ENCODE results near the gene TENT4A. TPM values are rescaled to one million over a fixed set of nuclear protein-coding genes. Genes with fewer than 3 reads are reported as not detected.

Gene TENT4A
- total RNA-seq, 1 experiment from 2014 or later: 29.2 TPM

DNA sequence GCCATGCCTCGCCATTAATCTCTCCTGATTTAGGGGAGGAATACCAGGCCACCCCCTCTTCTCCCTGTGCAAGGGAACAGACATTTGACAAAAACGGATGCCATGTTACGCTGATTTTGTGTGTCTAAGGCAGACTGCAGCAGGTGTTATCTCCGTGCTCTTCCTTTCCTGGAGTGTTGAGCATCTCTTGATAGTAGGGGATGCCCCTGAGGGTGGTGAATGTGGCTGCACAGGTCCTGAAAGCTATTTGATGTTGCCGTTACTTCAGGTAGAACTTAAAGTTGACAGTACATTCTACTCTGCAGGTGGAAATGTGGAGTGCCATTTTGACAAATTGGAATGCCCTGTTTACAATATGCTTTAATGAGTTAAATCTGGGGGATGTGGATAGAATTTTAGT lies 21.5 kb downstream of the TENT4A start:
- POLR2A ChIA-PET: no interaction called here
- no peak overlapping the region for H3K4me3 Mint-ChIP-seq
- peaks cover 20% of the 10 kb centered on the region for H3K36me3 Mint-ChIP-seq
- TF ChIP-seq MYBL2 (CRISPR knock-in tag; IDR thresholded peaks at IDR 0.05) (no peak), HMGA2 (CRISPR knock-in tag; IDR thresholded peaks at IDR 0.05) (no peak), ZNF671 (CRISPR knock-in tag; IDR thresholded peaks at IDR 0.05) (no peak), NR3C1 (CRISPR knock-in tag; conservative IDR thresholded peaks at IDR 0.05; ENCODE audit: low read depth) (no peak), ZNF396 (CRISPR knock-in tag; IDR thresholded peaks at IDR 0.05; ENCODE audit: borderline replicate concordance) (no peak), TP53 (CRISPR knock-in tag; IDR thresholded peaks at IDR 0.05) (no peak), ZNF281 (CRISPR knock-in tag; IDR thresholded peaks at IDR 0.05) (no peak), SP1 (CRISPR knock-in tag; conservative IDR thresholded peaks at IDR 0.05) (no peak), ZBTB21 (CRISPR knock-in tag; IDR thresholded peaks at IDR 0.05; ENCODE audit: borderline replicate concordance) (no peak)
- TF ChIP-seq, protein P1, sequence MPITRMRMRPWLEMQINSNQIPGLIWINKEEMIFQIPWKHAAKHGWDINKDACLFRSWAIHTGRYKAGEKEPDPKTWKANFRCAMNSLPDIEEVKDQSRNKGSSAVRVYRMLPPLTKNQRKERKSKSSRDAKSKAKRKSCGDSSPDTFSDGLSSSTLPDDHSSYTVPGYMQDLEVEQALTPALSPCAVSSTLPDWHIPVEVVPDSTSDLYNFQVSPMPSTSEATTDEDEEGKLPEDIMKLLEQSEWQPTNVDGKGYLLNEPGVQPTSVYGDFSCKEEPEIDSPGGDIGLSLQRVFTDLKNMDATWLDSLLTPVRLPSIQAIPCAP (CRISPR knock-in tag; IDR thresholded peaks at IDR 0.05): no peak
- no peak for DNase-seq (ENCODE audit: low spot score)
- no peaks in the 10 kb centered on the region for H3K27me3 Mint-ChIP-seq (ENCODE audit: low read depth)
- peaks cover 23% of the 10 kb centered on the region for H3K4me1 Mint-ChIP-seq
- CTCF ChIA-PET: no interaction called here
- peak overlapping the region; percentile 12; the same call in 1 of the 2 replicates for H3K27ac Mint-ChIP-seq
- H3K9me3 Mint-ChIP-seq: no peaks in the 10 kb centered on the region
- ATAC-seq: no peak

DNA sequence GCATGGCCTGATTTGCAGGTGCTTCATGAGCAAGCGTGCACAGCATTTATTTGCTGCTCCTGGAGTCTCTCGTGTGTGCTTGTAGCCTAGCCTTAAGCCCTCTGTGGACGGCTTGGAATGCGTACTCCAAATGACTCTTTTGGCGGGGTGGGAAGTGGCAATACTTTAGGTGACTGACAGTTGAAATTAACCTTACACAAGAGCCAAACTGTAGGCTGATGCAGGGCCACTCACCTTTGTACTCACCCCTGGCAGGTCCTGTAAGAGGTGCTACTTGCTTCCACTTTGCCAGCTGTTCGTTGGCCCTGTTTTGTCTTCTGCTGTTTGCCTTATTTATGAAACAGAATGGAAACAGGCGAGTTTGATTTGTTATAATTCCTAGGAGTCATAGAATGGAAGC lies 22.9 kb downstream of the TENT4A start:
- Mint-ChIP-seq H3K27ac (0 out of 2 replicates have a peak overlapping the region, but pooled peaks have one; percentile 60), H3K9me3 (no peaks in the 10 kb centered on the region), H3K36me3 (peaks cover 29% of the 10 kb centered on the region), H3K4me3 (no peak overlapping the region), H3K27me3 (ENCODE audit: low read depth) (no peaks in the 10 kb centered on the region), H3K4me1 (peaks cover 16% of the 10 kb centered on the region)
- ATAC-seq (no peak), DNase-seq (ENCODE audit: low spot score) (no peak)
- ChIA-PET POLR2A (no interaction called here), CTCF (interaction anchor here (0.6 kb wide), 1 partner anchor 85 kb away, joined by 4 read pairs; no protein-coding TSS in a partner anchor)
- TF ChIP-seq NFATC4 (CRISPR knock-in tag; IDR thresholded peaks at IDR 0.05): no peak
- no peak for TF ChIP-seq FOXK1 (CRISPR knock-in tag; IDR thresholded peaks at IDR 0.05)
- no peak for TF ChIP-seq PRRX2 (CRISPR knock-in tag; IDR thresholded peaks at IDR 0.05)
- no peak for TF ChIP-seq ESRRA (CRISPR knock-in tag; IDR thresholded peaks at IDR 0.05; ENCODE audit: borderline replicate concordance)
- no peak for TF ChIP-seq ZNF232 (CRISPR knock-in tag; IDR thresholded peaks at IDR 0.05)
- no peak for TF ChIP-seq ELF4 (CRISPR knock-in tag; IDR thresholded peaks at IDR 0.05; ENCODE audit: low read depth)
- no peak for TF ChIP-seq NR2C2 (CRISPR knock-in tag; IDR thresholded peaks at IDR 0.05)
- no peak for TF ChIP-seq ZBTB43 (CRISPR knock-in tag; IDR thresholded peaks at IDR 0.05)
- TF ChIP-seq TP53 (CRISPR knock-in tag; IDR thresholded peaks at IDR 0.05): no peak

DNA sequence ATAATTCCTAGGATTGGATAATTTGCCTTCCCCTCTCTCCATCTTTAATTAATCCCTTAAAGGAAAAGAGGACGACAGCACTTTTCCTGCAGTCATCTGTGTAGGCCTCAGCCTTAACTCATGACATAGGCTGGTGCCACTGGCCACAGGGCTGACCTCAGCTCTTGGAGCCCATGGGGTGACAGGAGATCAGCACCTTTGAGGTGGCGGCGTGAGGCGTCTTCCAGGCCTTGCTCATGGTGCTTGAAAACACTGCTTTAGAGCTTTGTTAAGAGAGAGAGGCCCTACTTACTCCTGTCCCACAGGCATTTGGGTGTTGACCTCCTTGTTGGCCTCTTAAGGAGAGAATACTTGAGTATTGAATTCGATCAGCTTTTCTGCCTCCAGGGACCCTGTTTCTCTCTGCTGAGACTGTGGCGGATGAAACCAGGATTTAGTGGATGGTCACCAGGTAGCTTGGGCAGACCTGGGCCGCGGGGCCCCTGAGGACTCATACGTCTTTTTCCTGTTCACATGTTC lies 23.4 kb downstream of the TENT4A start:
- POLR2A ChIA-PET: interaction anchor here (0.6 kb wide), 1 partner anchor 304 kb away, joined by 6 read pairs; no protein-coding TSS in a partner anchor
- CTCF ChIA-PET: no interaction called here
- Mint-ChIP-seq H3K36me3 (peaks cover 30% of the 10 kb centered on the region), H3K4me1 (peaks cover 12% of the 10 kb centered on the region), H3K27ac (peak overlapping the region; percentile 60; the same call in 1 of the 2 replicates), H3K27me3 (ENCODE audit: low read depth) (no peaks in the 10 kb centered on the region), H3K4me3 (no peak overlapping the region), H3K9me3 (no peaks in the 10 kb centered on the region)
- no peak for DNase-seq (ENCODE audit: low spot score)
- no peak for ATAC-seq
- TF ChIP-seq, protein P2, sequence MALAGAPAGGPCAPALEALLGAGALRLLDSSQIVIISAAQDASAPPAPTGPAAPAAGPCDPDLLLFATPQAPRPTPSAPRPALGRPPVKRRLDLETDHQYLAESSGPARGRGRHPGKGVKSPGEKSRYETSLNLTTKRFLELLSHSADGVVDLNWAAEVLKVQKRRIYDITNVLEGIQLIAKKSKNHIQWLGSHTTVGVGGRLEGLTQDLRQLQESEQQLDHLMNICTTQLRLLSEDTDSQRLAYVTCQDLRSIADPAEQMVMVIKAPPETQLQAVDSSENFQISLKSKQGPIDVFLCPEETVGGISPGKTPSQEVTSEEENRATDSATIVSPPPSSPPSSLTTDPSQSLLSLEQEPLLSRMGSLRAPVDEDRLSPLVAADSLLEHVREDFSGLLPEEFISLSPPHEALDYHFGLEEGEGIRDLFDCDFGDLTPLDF (CRISPR knock-in tag; IDR thresholded peaks at IDR 0.05): no peak
- TF ChIP-seq ZNF425 (CRISPR knock-in tag; conservative IDR thresholded peaks at IDR 0.05) (no peak), GTF2I (CRISPR knock-in tag; conservative IDR thresholded peaks at IDR 0.05) (no peak), MLX (CRISPR knock-in tag; IDR thresholded peaks at IDR 0.05) (no peak)
- TF ChIP-seq, protein P3, sequence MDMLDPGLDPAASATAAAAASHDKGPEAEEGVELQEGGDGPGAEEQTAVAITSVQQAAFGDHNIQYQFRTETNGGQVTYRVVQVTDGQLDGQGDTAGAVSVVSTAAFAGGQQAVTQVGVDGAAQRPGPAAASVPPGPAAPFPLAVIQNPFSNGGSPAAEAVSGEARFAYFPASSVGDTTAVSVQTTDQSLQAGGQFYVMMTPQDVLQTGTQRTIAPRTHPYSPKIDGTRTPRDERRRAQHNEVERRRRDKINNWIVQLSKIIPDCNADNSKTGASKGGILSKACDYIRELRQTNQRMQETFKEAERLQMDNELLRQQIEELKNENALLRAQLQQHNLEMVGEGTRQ (CRISPR knock-in tag; IDR thresholded peaks at IDR 0.05): no peak
- TF ChIP-seq, protein P4, sequence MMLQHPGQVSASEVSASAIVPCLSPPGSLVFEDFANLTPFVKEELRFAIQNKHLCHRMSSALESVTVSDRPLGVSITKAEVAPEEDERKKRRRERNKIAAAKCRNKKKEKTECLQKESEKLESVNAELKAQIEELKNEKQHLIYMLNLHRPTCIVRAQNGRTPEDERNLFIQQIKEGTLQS (CRISPR knock-in tag; conservative IDR thresholded peaks at IDR 0.05): no peak

Data from WTC11 (cell line).